HG03175 (cell line): ENCODE results near the gene TAF7.
"Not testable (repeated sequence)": the region's sequence is repeated elsewhere in the genome, so short reads cannot be mapped to it uniquely, and the experiment has no call there.

ENCODE experiments used
- ATAC-seq: cut with Tn5 transposase; IDR thresholded peaks from one replicate; pipeline ENCODE4 v1.9.1; 2021; ENCODE audit warnings: mild to moderate bottlenecking, moderate library complexity; ENCODE audit not compliant: unreplicated experiment

The TAF7 gene

GRCh38 chr5:141338538-141339306, 18.1 kb upstream of the TAF7 start, which contains the start of gene PCDHGA2:
Gene PCDHGA2, plus strand, starts transcription at chr5:141338760.
- no peak for ATAC-seq

- ATAC-seq, result not testable (repeated sequence)
Observed at GRCh38 chr5:141332571-141332970, 12.0 kb upstream of the TAF7 start.

- no peak for ATAC-seq
Observed at GRCh38 chr5:141330299-141331080, 9.9 kb upstream of the TAF7 start, which contains the start of gene PCDHGA1. Gene PCDHGA1, plus strand, starts transcription at chr5:141330514.

GRCh38 chr5:141328231-141328630, 7.6 kb upstream of the TAF7 start:
- no peak for ATAC-seq

- ATAC-seq, result peak; percentile 80
Observed at GRCh38 chr5:141326088-141326854, 5.7 kb upstream of the TAF7 start.

GRCh38 chr5:141322261-141322660, 1.7 kb upstream of the TAF7 start:
- no peak for ATAC-seq

GRCh38 chr5:141319699-141320098, 885 bp downstream of the TAF7 start:
- ATAC-seq, result no peak

- ATAC-seq, result no peak
Observed at GRCh38 chr5:141319202-141319601, 1.4 kb downstream of the TAF7 start.

GRCh38 chr5:141316963-141317362, 3.6 kb downstream of the TAF7 start:
- ATAC-seq, result not testable (repeated sequence)

- ATAC-seq, result no peak
Observed at GRCh38 chr5:141313711-141314110, 6.9 kb downstream of the TAF7 start.

- ATAC-seq, result no peak
Observed at GRCh38 chr5:141306630-141307029, 14.0 kb downstream of the TAF7 start.

GRCh38 chr5:141303756-141304155, 16.8 kb downstream of the TAF7 start, which contains the start of gene SLC25A2:
Gene SLC25A2, minus strand, starts transcription at chr5:141304049. Its CDS starts 184 bp downstream, at chr5:141303865.
- ATAC-seq, result no peak

GRCh38 chr5:141298376-141298775, 22.2 kb downstream of the TAF7 start:
- no peak for ATAC-seq

GRCh38 chr5:141272906-141273305, 47.7 kb downstream of the TAF7 start:
- no peak for ATAC-seq

GRCh38 chr5:141269195-141269594, 51.4 kb downstream of the TAF7 start:
- ATAC-seq, result no peak
